Nephron (organoid): ENCODE measurements around the gene TRAFD1.

ENCODE experiments used
- H3K27ac Mint-ChIP-seq, 3 experiments: 2 replicates each; pipeline ENCODE4 v1.8.0; 2020; ENCODE audit warnings: mixed read lengths in 3 of 3, mild to moderate bottlenecking in 2 of 3, moderate library complexity in 1 of 3
- H3K27me3 Mint-ChIP-seq: 2 replicates; pipeline ENCODE4 v1.8.0; 2021; ENCODE audit warnings: low read depth, mild to moderate bottlenecking, moderate library complexity, mixed read lengths
- H3K36me3 Mint-ChIP-seq: 2 replicates; pipeline ENCODE4 v1.8.0; 2020; ENCODE audit warnings: low read depth, mixed read lengths
- H3K4me1 Mint-ChIP-seq: 2 replicates; pipeline ENCODE4 v1.8.0; 2020; ENCODE audit warnings: mixed read lengths
- H3K4me3 Mint-ChIP-seq, 3 experiments: 2 replicates each; pipeline ENCODE4 v1.8.0; 2020; ENCODE audit warnings: mild to moderate bottlenecking in 3 of 3, mixed read lengths in 3 of 3, moderate library complexity in 2 of 3
- H3K9me3 Mint-ChIP-seq: 2 replicates; pipeline ENCODE4 v1.8.0; 2020; ENCODE audit warnings: mixed read lengths
- CTCF ChIP-seq, 3 experiments: fragments of 200-600 bp; sonication (generic); IDR thresholded peaks; one replicate each; pipeline ENCODE4 v1.5.0; 2021; ENCODE audit warnings: antibody characterized with exemption in 3 of 3; ENCODE audit not compliant: unreplicated experiment in 3 of 3

Gene TRAFD1

GRCh38 chr12:112183141-112184021 is 58.0 kb downstream of the TRAFD1 start:
- Mint-ChIP-seq H3K4me3 (no peak overlapping the region), H3K4me1 (no peaks in the 10 kb centered on the region), H3K27ac (no peak overlapping the region), H3K27me3 (no peaks in the 10 kb centered on the region), H3K9me3 (no peaks in the 10 kb centered on the region), H3K36me3 (peaks cover 32% of the 10 kb centered on the region)
- no peak for TF ChIP-seq CTCF (IDR thresholded peaks at IDR 0.05; ENCODE audit: unreplicated experiment in 3 of 3)

GRCh38 chr12:112184056-112184887 is 58.9 kb downstream of the TRAFD1 start:
- TF ChIP-seq CTCF (IDR thresholded peaks at IDR 0.05; ENCODE audit: unreplicated experiment in 3 of 3), result no peak
- H3K27me3 Mint-ChIP-seq, result no peaks in the 10 kb centered on the region
- no peaks in the 10 kb centered on the region for H3K4me1 Mint-ChIP-seq
- peaks cover 31% of the 10 kb centered on the region for H3K36me3 Mint-ChIP-seq
- no peak overlapping the region for H3K4me3 Mint-ChIP-seq
- no peaks in the 10 kb centered on the region for H3K9me3 Mint-ChIP-seq
- H3K27ac Mint-ChIP-seq, result no peak overlapping the region

- TF ChIP-seq CTCF (IDR thresholded peaks at IDR 0.05; ENCODE audit: unreplicated experiment in 3 of 3), result no peak
- no peak overlapping the region for H3K27ac Mint-ChIP-seq
- H3K9me3 Mint-ChIP-seq, result no peaks in the 10 kb centered on the region
- no peaks in the 10 kb centered on the region for H3K4me1 Mint-ChIP-seq
- H3K36me3 Mint-ChIP-seq, result peaks cover 32% of the 10 kb centered on the region
- no peaks in the 10 kb centered on the region for H3K27me3 Mint-ChIP-seq
- H3K4me3 Mint-ChIP-seq, result no peak overlapping the region
Measured at GRCh38 chr12:112185093-112185923, 59.9 kb downstream of the TRAFD1 start.

GRCh38 chr12:112188130-112188830 is 62.9 kb downstream of the TRAFD1 start:
- Mint-ChIP-seq H3K36me3 (peaks cover 45% of the 10 kb centered on the region), H3K9me3 (no peaks in the 10 kb centered on the region), H3K4me1 (no peaks in the 10 kb centered on the region), H3K27ac (no peak overlapping the region), H3K4me3 (no peak overlapping the region), H3K27me3 (no peaks in the 10 kb centered on the region)
- TF ChIP-seq CTCF (IDR thresholded peaks at IDR 0.05; ENCODE audit: unreplicated experiment in 3 of 3), result no peak

- Mint-ChIP-seq H3K9me3 (no peaks in the 10 kb centered on the region), H3K27ac (no peak overlapping the region), H3K4me1 (no peaks in the 10 kb centered on the region), H3K36me3 (peaks cover 53% of the 10 kb centered on the region), H3K27me3 (no peaks in the 10 kb centered on the region), H3K4me3 (no peak overlapping the region)
- TF ChIP-seq CTCF (IDR thresholded peaks at IDR 0.05; ENCODE audit: unreplicated experiment in 3 of 3), result no peak
Measured at GRCh38 chr12:112190231-112191025, 65.1 kb downstream of the TRAFD1 start.
